ENCODE data around the gene CDK2AP2.

GRCh38 chr11:67466962-67467771 is 40.8 kb downstream of the CDK2AP2 start:
- no peak for TF ChIP-seq CTCF (IDR thresholded peaks at IDR 0.05)
- TF ChIP-seq POLR2A (IDR thresholded peaks at IDR 0.05) = no peak
